CD4-positive, alpha-beta T cell treated with Interleukin-21 for 1 hour (primary cell): ENCODE results near the gene NPPC.

Source experiments
- DNase-seq: peaks from one replicate; pipeline ENCODE4 v3.0.0-alpha.2; 2020

Gene NPPC

GRCh38 chr2:231934441-231935206 is 8.4 kb upstream of the NPPC start:
- no peak for DNase-seq

GRCh38 chr2:231933916-231934401 is 7.8 kb upstream of the NPPC start:
- no peak for DNase-seq

- no peak for DNase-seq
Measured at GRCh38 chr2:231932985-231933915, 7.1 kb upstream of the NPPC start.

GRCh38 chr2:231932711-231932970 is 6.4 kb upstream of the NPPC start:
- DNase-seq, result no peak

- no peak for DNase-seq
Measured at GRCh38 chr2:231931481-231931915, 5.3 kb upstream of the NPPC start.

- DNase-seq, result no peak
Measured at GRCh38 chr2:231930593-231931281, 4.5 kb upstream of the NPPC start.

- no peak for DNase-seq
Measured at GRCh38 chr2:231929961-231930592, 3.9 kb upstream of the NPPC start.

- DNase-seq, result no peak
Measured at GRCh38 chr2:231928901-231929725, 2.9 kb upstream of the NPPC start.

GRCh38 chr2:231928481-231928880 is 2.3 kb upstream of the NPPC start:
- DNase-seq, result no peak

- DNase-seq, result no peak
Measured at GRCh38 chr2:231927566-231927890, 1.3 kb upstream of the NPPC start.

- no peak for DNase-seq
Measured at GRCh38 chr2:231926761-231927565, 767 bp upstream of the NPPC start.

GRCh38 chr2:231925303-231926179 is 655 bp downstream of the NPPC start:
- peak; percentile 57 for DNase-seq

- DNase-seq, result no peak
Measured at GRCh38 chr2:231924889-231925275, 1.3 kb downstream of the NPPC start.

- no peak for DNase-seq
Measured at GRCh38 chr2:231923951-231924888, 2.0 kb downstream of the NPPC start.

- no peak for DNase-seq
Measured at GRCh38 chr2:231923010-231923344, 3.2 kb downstream of the NPPC start.

GRCh38 chr2:231922311-231923009 is 3.7 kb downstream of the NPPC start:
- no peak for DNase-seq

- no peak for DNase-seq
Measured at GRCh38 chr2:231920795-231921194, 5.4 kb downstream of the NPPC start.

GRCh38 chr2:231920366-231920765 is 5.8 kb downstream of the NPPC start:
- no peak for DNase-seq
